Osteocyte (in vitro differentiated cells): Measurements from ENCODE around the gene PTGFR. TPM values are rescaled to one million over a fixed set of nuclear protein-coding genes. Genes with fewer than 3 reads are reported as not detected.

Experiments
- DNase-seq: peaks from one replicate; pipeline ENCODE4 v3.0.0; 2021; ENCODE audit warnings: mixed read lengths; ENCODE audit not compliant: unreplicated experiment; ENCODE audit errors: extremely low spot score
- H3K27ac Mint-ChIP-seq: one replicate; pipeline ENCODE4 v1.8.0; 2021; ENCODE audit warnings: mild to moderate bottlenecking, mixed read lengths; ENCODE audit not compliant: unreplicated experiment
- H3K27me3 Mint-ChIP-seq: one replicate; pipeline ENCODE4 v1.8.0; 2021; ENCODE audit warnings: mixed read lengths; ENCODE audit not compliant: unreplicated experiment
- H3K36me3 Mint-ChIP-seq: one replicate; pipeline ENCODE4 v1.8.0; 2021; ENCODE audit warnings: mixed read lengths; ENCODE audit not compliant: unreplicated experiment
- H3K4me1 Mint-ChIP-seq: one replicate; pipeline ENCODE4 v1.8.0; 2021; ENCODE audit warnings: mixed read lengths; ENCODE audit not compliant: unreplicated experiment
- H3K4me3 Mint-ChIP-seq: one replicate; pipeline ENCODE4 v1.8.0; 2021; ENCODE audit warnings: mild to moderate bottlenecking, moderate library complexity, mixed read lengths; ENCODE audit not compliant: unreplicated experiment
- H3K9me3 Mint-ChIP-seq: one replicate; pipeline ENCODE4 v1.8.0; 2021; ENCODE audit warnings: mixed read lengths; ENCODE audit not compliant: unreplicated experiment
- total RNA-seq: library from RNA; stranded (reverse); gene quantifications from 2 replicates; pipeline ENCODE4 v1.2.1, GENCODE V29; 2021
- TF ChIP-seq, protein P1 (sequence below): fragments of 200-600 bp; sonication (generic); IDR thresholded peaks from 2 replicates; pipeline ENCODE4 v1.5.0; 2021; ENCODE audit warnings: antibody characterized with exemption, mild to moderate bottlenecking, moderate library complexity

Gene PTGFR
- total RNA-seq, 1 donor from 2014 or later: 2.5 TPM

DNA sequence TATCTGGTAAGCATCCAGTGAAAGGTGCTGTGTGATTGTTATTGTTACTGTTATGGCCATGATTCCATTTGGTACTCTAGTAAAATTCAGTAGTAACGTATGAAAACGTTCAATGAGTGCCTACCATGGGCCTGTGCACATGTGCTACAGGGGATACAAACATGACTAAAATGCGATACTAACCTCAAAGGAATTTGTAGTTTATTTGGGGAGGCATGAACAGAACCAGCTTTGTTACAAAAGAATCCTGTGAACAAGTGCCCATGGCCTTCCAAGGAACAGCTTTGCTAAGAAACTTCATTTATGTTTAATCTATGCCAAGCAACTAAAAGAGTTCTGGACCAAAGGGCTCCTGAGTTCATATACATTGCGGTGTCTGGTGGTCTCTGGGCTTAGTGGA is 28.7 kb downstream of the PTGFR start:
- Mint-ChIP-seq H3K4me1 (no peaks in the 10 kb centered on the region), H3K9me3 (no peaks in the 10 kb centered on the region), H3K27me3 (no peaks in the 10 kb centered on the region), H3K27ac (no peak overlapping the region), H3K36me3 (no peaks in the 10 kb centered on the region), H3K4me3 (no peak overlapping the region)
- no peak for DNase-seq
- TF ChIP-seq, protein P1, sequence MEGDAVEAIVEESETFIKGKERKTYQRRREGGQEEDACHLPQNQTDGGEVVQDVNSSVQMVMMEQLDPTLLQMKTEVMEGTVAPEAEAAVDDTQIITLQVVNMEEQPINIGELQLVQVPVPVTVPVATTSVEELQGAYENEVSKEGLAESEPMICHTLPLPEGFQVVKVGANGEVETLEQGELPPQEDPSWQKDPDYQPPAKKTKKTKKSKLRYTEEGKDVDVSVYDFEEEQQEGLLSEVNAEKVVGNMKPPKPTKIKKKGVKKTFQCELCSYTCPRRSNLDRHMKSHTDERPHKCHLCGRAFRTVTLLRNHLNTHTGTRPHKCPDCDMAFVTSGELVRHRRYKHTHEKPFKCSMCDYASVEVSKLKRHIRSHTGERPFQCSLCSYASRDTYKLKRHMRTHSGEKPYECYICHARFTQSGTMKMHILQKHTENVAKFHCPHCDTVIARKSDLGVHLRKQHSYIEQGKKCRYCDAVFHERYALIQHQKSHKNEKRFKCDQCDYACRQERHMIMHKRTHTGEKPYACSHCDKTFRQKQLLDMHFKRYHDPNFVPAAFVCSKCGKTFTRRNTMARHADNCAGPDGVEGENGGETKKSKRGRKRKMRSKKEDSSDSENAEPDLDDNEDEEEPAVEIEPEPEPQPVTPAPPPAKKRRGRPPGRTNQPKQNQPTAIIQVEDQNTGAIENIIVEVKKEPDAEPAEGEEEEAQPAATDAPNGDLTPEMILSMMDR: no peak

DNA sequence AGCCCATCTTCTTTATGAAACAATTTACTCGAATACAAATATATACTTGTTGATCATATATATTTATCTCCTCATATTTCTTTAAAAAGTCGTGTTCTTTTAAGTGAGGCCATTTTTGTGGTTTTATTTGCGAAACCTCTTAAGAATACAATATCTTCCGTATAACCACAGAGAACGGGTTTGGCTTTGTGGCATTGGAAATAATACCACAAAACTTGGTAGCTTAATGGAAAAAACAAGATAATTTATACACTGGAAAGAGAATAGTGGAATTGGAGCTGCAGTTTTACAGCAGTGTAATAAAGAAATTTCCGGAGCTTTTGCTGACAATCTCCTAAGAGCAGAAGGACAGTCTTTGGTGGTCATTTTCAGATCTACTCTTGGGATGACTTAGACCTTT is 29.4 kb downstream of the PTGFR start:
- no peaks in the 10 kb centered on the region for H3K36me3 Mint-ChIP-seq
- no peak overlapping the region for H3K27ac Mint-ChIP-seq
- H3K4me3 Mint-ChIP-seq: no peak overlapping the region
- TF ChIP-seq, protein P1: no peak
- H3K9me3 Mint-ChIP-seq: no peaks in the 10 kb centered on the region
- no peaks in the 10 kb centered on the region for H3K27me3 Mint-ChIP-seq
- H3K4me1 Mint-ChIP-seq: no peaks in the 10 kb centered on the region
- no peak for DNase-seq

DNA sequence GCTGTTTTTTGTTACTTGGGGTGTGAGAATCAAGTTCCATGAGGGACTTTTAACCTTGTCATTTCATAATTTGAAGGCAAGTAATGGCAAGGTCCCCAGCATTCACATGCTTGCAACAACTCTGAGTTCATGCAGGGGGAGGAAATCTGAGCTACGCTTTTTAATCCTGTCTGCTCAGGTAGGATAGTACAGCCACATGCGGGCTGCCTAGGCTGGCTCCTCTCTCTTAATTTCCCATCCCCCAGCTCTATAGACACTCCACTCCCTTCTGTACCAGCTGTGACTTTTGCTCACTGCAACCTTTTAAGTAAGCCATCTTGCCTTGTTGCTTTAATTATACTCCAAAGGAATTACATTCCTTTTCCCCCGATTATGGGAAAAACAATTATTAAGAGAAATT is 30.1 kb downstream of the PTGFR start:
- Mint-ChIP-seq H3K36me3 (no peaks in the 10 kb centered on the region), H3K4me1 (no peaks in the 10 kb centered on the region), H3K27me3 (no peaks in the 10 kb centered on the region), H3K9me3 (no peaks in the 10 kb centered on the region), H3K27ac (no peak overlapping the region), H3K4me3 (no peak overlapping the region)
- no peak for DNase-seq
- TF ChIP-seq, protein P1: no peak

DNA sequence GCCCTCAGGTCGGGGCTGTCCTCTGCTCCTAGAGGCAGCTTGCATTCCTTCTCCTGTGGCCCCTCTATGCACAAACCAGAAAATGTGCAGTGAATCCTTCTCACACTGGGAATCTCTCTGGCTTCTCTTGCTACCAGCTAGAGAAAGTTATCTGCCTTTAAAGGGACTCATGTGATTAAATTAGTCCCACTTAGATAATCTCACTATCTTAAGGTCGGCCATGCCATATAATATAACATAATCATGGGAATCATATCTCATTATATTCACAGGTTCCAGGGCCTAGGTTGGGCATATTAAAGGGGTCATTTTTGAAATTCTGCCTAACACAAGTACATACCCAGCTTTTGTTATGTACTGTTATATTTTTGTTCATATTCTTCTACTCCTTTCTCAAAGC is 31.4 kb downstream of the PTGFR start:
- no peaks in the 10 kb centered on the region for H3K4me1 Mint-ChIP-seq
- DNase-seq: no peak
- no peaks in the 10 kb centered on the region for H3K36me3 Mint-ChIP-seq
- TF ChIP-seq, protein P1: no peak
- H3K27ac Mint-ChIP-seq: no peak overlapping the region
- no peaks in the 10 kb centered on the region for H3K9me3 Mint-ChIP-seq
- H3K4me3 Mint-ChIP-seq: no peak overlapping the region
- H3K27me3 Mint-ChIP-seq: no peaks in the 10 kb centered on the region

DNA sequence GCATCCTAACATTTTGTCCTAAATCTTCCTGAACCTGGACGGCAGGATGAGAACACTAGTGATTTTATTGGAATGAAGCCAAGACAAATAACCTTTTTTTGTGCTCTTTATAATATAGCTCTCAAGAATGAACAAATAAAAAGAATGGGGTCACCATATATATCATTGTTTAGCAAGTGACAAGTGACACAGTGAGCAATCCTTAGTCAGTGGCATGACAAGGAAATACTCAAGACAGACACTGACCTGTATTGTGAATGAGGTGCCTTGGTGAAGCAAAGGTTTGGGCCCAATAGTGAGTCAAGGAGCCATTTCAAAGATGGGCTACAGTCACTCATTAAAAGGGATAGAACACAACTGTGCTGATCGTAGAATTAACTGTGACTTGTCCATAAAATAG is 35.7 kb downstream of the PTGFR start:
- TF ChIP-seq, protein P1: no peak
- H3K9me3 Mint-ChIP-seq: no peaks in the 10 kb centered on the region
- no peaks in the 10 kb centered on the region for H3K36me3 Mint-ChIP-seq
- H3K4me3 Mint-ChIP-seq: no peak overlapping the region
- no peaks in the 10 kb centered on the region for H3K27me3 Mint-ChIP-seq
- DNase-seq: no peak
- H3K4me1 Mint-ChIP-seq: no peaks in the 10 kb centered on the region
- no peak overlapping the region for H3K27ac Mint-ChIP-seq
